Measurements from ENCODE around the gene SYTL5.

GRCh38 chrX:37975421-37975820 lies 30.9 kb upstream of the SYTL5 start:
- TF ChIP-seq POLR2AphosphoS5 (IDR thresholded peaks at IDR 0.05; ENCODE audit: borderline replicate concordance, low read depth, low read length) (no peak), EZH2 (IDR thresholded peaks at IDR 0.05) (no peak)

Measured in SK-N-MC (cell line).